GM23338 (cell line): ENCODE data around the gene NPAS3. TPM values are rescaled to one million over a fixed set of nuclear protein-coding genes. Genes with fewer than 3 reads are reported as not detected.

Source experiments
- ATAC-seq: fragments of 200-7000 bp; cut with Tn5 transposase; 3 replicates; pipeline ENCODE4 v1.9.1; 2020
- DNase-seq: peaks from one replicate; pipeline ENCODE4 v3.0.0-alpha.2; 2015; ENCODE audit warnings: low spot score
- H2AFZ ChIP-seq: fragments of 200-600 bp; sonication (generic); 2 replicates; pipeline ENCODE4 v1.8.0; 2016; ENCODE audit warnings: antibody characterized with exemption, mild to moderate bottlenecking, moderate library complexity
- H3F3A ChIP-seq: fragments of 200-600 bp; sonication (generic); replicated peaks from 2 replicates; pipeline ENCODE4 v1.8.0; 2017; ENCODE audit warnings: antibody characterized with exemption, mixed run types, low read depth
- H3K27ac ChIP-seq: fragments of 200-600 bp; sonication (generic); 2 replicates; pipeline ENCODE4 v1.6.1; 2016; ENCODE audit warnings: low read depth
- H3K27me3 ChIP-seq: fragments of 200-600 bp; sonication (generic); 2 replicates; pipeline ENCODE4 v1.8.0; 2016; ENCODE audit warnings: mild to moderate bottlenecking, mixed run types, moderate library complexity; ENCODE audit not compliant: insufficient read depth
- H3K36me3 ChIP-seq: fragments of 200-600 bp; sonication (generic); 2 replicates; pipeline ENCODE4 v1.8.0; 2016; ENCODE audit warnings: mild to moderate bottlenecking; ENCODE audit not compliant: insufficient read depth
- H3K4me1 ChIP-seq: fragments of 200-600 bp; sonication (generic); 2 replicates; pipeline ENCODE4 v1.8.0; 2016; ENCODE audit warnings: mild to moderate bottlenecking, moderate library complexity; ENCODE audit not compliant: insufficient read depth
- H3K4me2 ChIP-seq: fragments of 200-600 bp; sonication (generic); 2 replicates; pipeline ENCODE4 v1.7.1; 2017; ENCODE audit warnings: mixed run types
- H3K4me3 ChIP-seq: fragments of 200-600 bp; sonication (generic); 2 replicates; pipeline ENCODE4 v1.6.1; 2016; ENCODE audit warnings: mixed run types
- H3K79me2 ChIP-seq: fragments of 200-600 bp; sonication (generic); replicated peaks from 2 replicates; pipeline ENCODE4 v1.8.0; 2017; ENCODE audit warnings: mild to moderate bottlenecking; ENCODE audit not compliant: insufficient read depth
- H3K9me2 ChIP-seq: fragments of 200-600 bp; sonication (generic); 2 replicates; pipeline ENCODE4 v1.8.0; 2017; ENCODE audit not compliant: insufficient read depth
- H4K20me1 ChIP-seq: fragments of 200-600 bp; sonication (generic); replicated peaks from 2 replicates; pipeline ENCODE4 v1.8.0; 2017; ENCODE audit warnings: mild to moderate bottlenecking; ENCODE audit not compliant: insufficient read depth
- H3K27ac Mint-ChIP-seq: 2 replicates; pipeline ENCODE4 v1.8.0; 2020; ENCODE audit warnings: inconsistent platforms, mild to moderate bottlenecking, moderate library complexity, mixed read lengths
- H3K27me3 Mint-ChIP-seq: 3 replicates; pipeline ENCODE4 v1.8.0; 2022; ENCODE audit warnings: low read depth, mild to moderate bottlenecking, moderate library complexity, mixed read lengths, inconsistent platforms; ENCODE audit not compliant: insufficient read depth, poor library complexity
- H3K36me3 Mint-ChIP-seq: 3 replicates; pipeline ENCODE4 v1.8.0; 2021; ENCODE audit warnings: low read depth, mild to moderate bottlenecking, inconsistent platforms, moderate library complexity, mixed read lengths
- H3K4me1 Mint-ChIP-seq: 3 replicates; pipeline ENCODE4 v1.8.0; 2020; ENCODE audit warnings: mild to moderate bottlenecking, inconsistent platforms, mixed read lengths
- H3K4me3 Mint-ChIP-seq: 3 replicates; pipeline ENCODE4 v1.8.0; 2021; ENCODE audit warnings: moderate library complexity, mild to moderate bottlenecking, inconsistent platforms, mixed read lengths
- H3K9me3 Mint-ChIP-seq: 3 replicates; pipeline ENCODE4 v1.8.0; 2020; ENCODE audit warnings: moderate library complexity, mild to moderate bottlenecking, inconsistent platforms, mixed read lengths
- CREB1 ChIP-seq: fragments of 250-450 bp; sonication (Bioruptor Pico); IDR thresholded peaks from 2 replicates; pipeline ENCODE4 v1.5.0; 2020; ENCODE audit warnings: low read depth, mild to moderate bottlenecking, moderate library complexity
- CTCF ChIP-seq, 2 experiments: fragments of 200-600 bp in 1 of 2; sonication (generic) in 1 of 2; conservative IDR thresholded peaks; 2 replicates each; pipeline versions ENCODE4 v1.5.1 to v1.6.1; 2016 to 2017; ENCODE audit warnings: antibody characterized with exemption in 2 of 2, low read depth in 2 of 2, mild to moderate bottlenecking in 2 of 2, moderate library complexity in 1 of 2
- EZH2 ChIP-seq: fragments of 200-600 bp; sonication (generic); IDR thresholded peaks from one replicate; pipeline ENCODE4 v1.8.0; 2017; ENCODE audit warnings: antibody characterized with exemption, mild to moderate bottlenecking, low read depth; ENCODE audit not compliant: unreplicated experiment
- EZH2phosphoT487 ChIP-seq: fragments of 200-600 bp; sonication (generic); IDR thresholded peaks from one replicate; pipeline ENCODE4 v1.8.1; 2018; ENCODE audit warnings: antibody characterized with exemption; ENCODE audit not compliant: unreplicated experiment
- POLR2AphosphoS5 ChIP-seq: IDR thresholded peaks from 2 replicates; pipeline ENCODE4 v1.6.1; 2016; ENCODE audit warnings: antibody characterized with exemption, low read depth
- REST ChIP-seq: IDR thresholded peaks from one replicate; pipeline ENCODE4 v1.6.1; 2018; ENCODE audit warnings: antibody characterized with exemption; ENCODE audit not compliant: unreplicated experiment
- STAT1 ChIP-seq: IDR thresholded peaks from one replicate; pipeline ENCODE4 v1.6.1; 2016; ENCODE audit warnings: antibody characterized with exemption; ENCODE audit not compliant: unreplicated experiment
- ZNF114 ChIP-seq: fragments of 250-450 bp; sonication (Bioruptor Pico); IDR thresholded peaks from 2 replicates; pipeline ENCODE4 v1.5.0; 2020; ENCODE audit warnings: mild to moderate bottlenecking, moderate library complexity
- polyA plus RNA-seq: library from polyadenylated mRNA; unstranded; fragments of >200 nt; fragmentation: Nextera tagmentation; extraction: Ambion mirVana; gene quantifications from 2 replicates; pipeline ENCODE4 v1.2.1, GENCODE V29; 2016
- total RNA-seq: library from RNA; depleted of rRNA; stranded (reverse); fragments of >200 nt; shearing (Covaris generic); gene quantifications from 2 replicates; pipeline ENCODE4 v1.2.3, GENCODE V29; 2014
- TF ChIP-seq, protein P1 (sequence below): IDR thresholded peaks from 2 replicates; pipeline ENCODE4 v1.6.1; 2016; ENCODE audit warnings: antibody characterized with exemption

NPAS3 gene
- total and polyA plus RNA-seq, 2 experiments from 2014 or later: 0.17 to 0.19 TPM

- peak overlapping the region; percentile 85 for H3K27ac Mint-ChIP-seq
- H2AFZ ChIP-seq: no peak overlapping the region
Measured at GRCh38 chr14:33570694-33571310, 632.1 kb downstream of the NPAS3 start.

More at GRCh38 chr14:33570694-33571310, 632.1 kb downstream of the NPAS3 start:
- Histone ChIP-seq H3K4me3 (no peak overlapping the region), H3K4me1 (peaks cover 7% of the 10 kb centered on the region; the same call in 1 of the 2 replicates), H3K79me2 (no peaks in the 10 kb centered on the region), H3K27me3 (no peaks in the 10 kb centered on the region), H3K4me2 (no peak overlapping the region), H3K36me3 (no peaks in the 10 kb centered on the region), H3F3A (no peaks in the 10 kb centered on the region), H3K9me2 (peaks cover 12% of the 10 kb centered on the region), H3K27ac (no peak overlapping the region), H4K20me1 (no peaks in the 10 kb centered on the region)
- TF ChIP-seq EZH2 (no peak), STAT1 (no peak), CREB1 (no peak), EZH2phosphoT487 (no peak), POLR2AphosphoS5 (no peak), CTCF (conservative IDR thresholded peaks at IDR 0.05; ENCODE audit: low read depth in 2 of 2) (no peak), ZNF114 (CRISPR knock-in tag) (no peak), REST (no peak)
- TF ChIP-seq, protein P1, sequence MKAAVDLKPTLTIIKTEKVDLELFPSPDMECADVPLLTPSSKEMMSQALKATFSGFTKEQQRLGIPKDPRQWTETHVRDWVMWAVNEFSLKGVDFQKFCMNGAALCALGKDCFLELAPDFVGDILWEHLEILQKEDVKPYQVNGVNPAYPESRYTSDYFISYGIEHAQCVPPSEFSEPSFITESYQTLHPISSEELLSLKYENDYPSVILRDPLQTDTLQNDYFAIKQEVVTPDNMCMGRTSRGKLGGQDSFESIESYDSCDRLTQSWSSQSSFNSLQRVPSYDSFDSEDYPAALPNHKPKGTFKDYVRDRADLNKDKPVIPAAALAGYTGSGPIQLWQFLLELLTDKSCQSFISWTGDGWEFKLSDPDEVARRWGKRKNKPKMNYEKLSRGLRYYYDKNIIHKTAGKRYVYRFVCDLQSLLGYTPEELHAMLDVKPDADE: no peak
- Mint-ChIP-seq H3K4me3 (no peak overlapping the region), H3K27me3 (no peaks in the 10 kb centered on the region), H3K36me3 (no peaks in the 10 kb centered on the region), H3K9me3 (no peaks in the 10 kb centered on the region), H3K4me1 (peaks cover 13% of the 10 kb centered on the region)
- DNase-seq: no peak
- ATAC-seq: no peak
